Adrenal gland (tissue), 12 donors: ENCODE data around the gene ZSWIM8. TPM values are rescaled to one million over a fixed set of nuclear protein-coding genes. Genes with fewer than 3 reads are reported as not detected.

Experiments used
- DNase-seq, 7 donors: peaks; one replicate each; pipeline ENCODE4 v3.0.0-alpha.2; 2019 to 2020
- H3K27ac ChIP-seq, 5 donors: fragments of 200-600 bp; sonication (generic) in 4 of 5; 1 replicate in 3 of 5; 2 replicates in 2 of 5; pipeline versions ENCODE4 v1.5.1 to v1.8.0; 2016 to 2020; ENCODE audit warnings: mild to moderate bottlenecking in 1 of 5
- H3K27me3 ChIP-seq: fragments of 200-600 bp; 2 replicates; pipeline ENCODE4 v1.8.0; 2021
- H3K36me3 ChIP-seq, 2 donors: fragments of 200-600 bp; replicated peaks in 1 of 2; 1 replicate in 1 of 2; 2 replicates in 1 of 2; pipeline versions ENCODE4 v1.5.1 to v1.8.0; 2018 to 2022
- H3K4me1 ChIP-seq, 2 donors: fragments of 200-600 bp; replicated peaks in 1 of 2; 1 replicate in 1 of 2; 2 replicates in 1 of 2; pipeline versions ENCODE4 v1.5.1 to v1.8.0; 2018 to 2021
- H3K4me3 ChIP-seq, 4 donors: fragments of 200-600 bp; sonication (generic) in 3 of 4; one replicate each; pipeline ENCODE4 v1.5.1; 2016 to 2018
- H3K9me3 ChIP-seq, 3 donors: fragments of 200-600 bp; sonication (generic) in 1 of 3; replicated peaks in 1 of 3; 1 replicate in 2 of 3; 2 replicates in 1 of 3; pipeline versions ENCODE4 v1.5.1 to v1.8.0; 2016 to 2021
- POLR2A ChIP-seq, 2 donors: fragments of 450-650 bp; IDR thresholded peaks; one replicate each; pipeline ENCODE4 v1.6.1; 2017; ENCODE audit warnings: antibody characterized with exemption in 2 of 2, mild to moderate bottlenecking in 2 of 2, moderate library complexity in 1 of 2
- WGBS, 4 donors: extraction: QIAGEN DNeasy Blood & Tissue Kit in 2 of 4; methylation state at CpG; one replicate each; pipeline versions ENCODE4 v1.1.5 to v1.1.7; 2013 to 2017; 5-methylcytosine and 5-hydroxymethylcytosine counted together
- intact Hi-C, 2 donors: fragments of 100-400 bp; cut with DNase I; formaldehyde crosslinking; loops; one replicate each; pipeline versions ENCODE4 v1.14.1 to v1.15.0; 2022 to 2023
- polyA plus RNA-seq, 3 donors: library from polyadenylated mRNA; stranded (reverse); fragments of 200-250 nt in 2 of 3; fragments of 350-450 nt in 1 of 3; fragmentation: Illumina TruSeq in 1 of 3; extraction: RNeasy Lipid Tissue Mini Kit (QIAGEN cat#74804) in 1 of 3; gene quantifications; one replicate each; pipeline ENCODE4 v1.2.3, GENCODE V29; 2013 to 2014
- total RNA-seq, 9 donors: library from RNA; depleted of rRNA in 4 of 9; stranded (reverse); fragments of >200 nt in 4 of 9; fragments of 120-200 nt in 1 of 9; fragmentation: NEBNext Ultra II Directional in 1 of 9; extraction: Animal tissue kit (Norgen Biotek cat#: 25700) in 1 of 9; gene quantifications; one replicate each; pipeline versions ENCODE4 v1.1.0 to v1.2.4, GENCODE V29; 2013 to 2023
- TF ChIP-seq, protein P1 (sequence below), 6 experiments: fragments of 450-650 bp in 4 of 6; fragments of 200-600 bp in 2 of 6; sonication (generic) in 1 of 6; IDR thresholded peaks; 1 replicate in 5 of 6; 2 replicates in 1 of 6; pipeline versions ENCODE4 v1.5.1 to v1.8.0; 2016 to 2021; ENCODE audit warnings: antibody characterized with exemption in 6 of 6, mild to moderate bottlenecking in 2 of 6, moderate library complexity in 1 of 6
- donor health status: healthy with polysubstance abuse.
- donor health status: Bipolar disorder and iron deficiency.
- donor health status: DM: yes; HTN: yes; CAD: no.
- donor health status: DM: no; HTN: no; CAD: no.
- donor health status: DM: no; HTN: no; CAD: no.
- donor health status: DM: yes; HTN: yes; CAD: no.

ZSWIM8 gene
- total and polyA plus RNA-seq, 12 donors, result 55.7 to 714 (median 114) TPM

DNA sequence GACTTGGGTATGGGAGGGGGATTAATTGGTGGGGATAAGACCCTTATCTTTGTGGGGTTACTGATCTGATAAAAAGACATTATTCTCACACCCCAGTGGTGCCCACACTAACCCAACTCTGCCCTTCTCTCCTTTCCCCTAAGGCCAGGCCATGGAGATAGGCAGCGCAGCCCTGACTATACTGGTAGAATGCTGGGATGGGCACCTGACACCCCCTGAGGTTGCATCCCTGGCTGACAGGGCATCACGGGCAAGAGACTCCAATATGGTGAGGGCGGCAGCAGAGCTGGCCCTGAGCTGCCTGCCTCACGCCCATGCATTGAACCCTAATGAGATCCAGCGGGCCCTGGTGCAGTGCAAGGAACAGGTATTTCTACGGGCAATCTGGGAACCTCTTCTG is 12.7 kb downstream of the ZSWIM8 start:
- Histone ChIP-seq H3K27me3 (no peaks in the 10 kb centered on the region), H3K4me1 (no peaks in the 10 kb centered on the region), H3K27ac (no peak overlapping the region), H3K4me3 (no peak overlapping the region), H3K9me3 (no peaks in the 10 kb centered on the region), H3K36me3 (peaks cover 0 to 100% of the 10 kb centered on the region in 2 donors)
- DNase-seq, result peak in 1 of 7 donors; percentile 13
- 82 to 100% (median 95%) methylated on average over 1 to 6 of the region's 6 CpGs for WGBS, 4 donors
- intact Hi-C loops, result no loop called here
- no peak for TF ChIP-seq POLR2A (IDR thresholded peaks at IDR 0.05)
- TF ChIP-seq, protein P1, sequence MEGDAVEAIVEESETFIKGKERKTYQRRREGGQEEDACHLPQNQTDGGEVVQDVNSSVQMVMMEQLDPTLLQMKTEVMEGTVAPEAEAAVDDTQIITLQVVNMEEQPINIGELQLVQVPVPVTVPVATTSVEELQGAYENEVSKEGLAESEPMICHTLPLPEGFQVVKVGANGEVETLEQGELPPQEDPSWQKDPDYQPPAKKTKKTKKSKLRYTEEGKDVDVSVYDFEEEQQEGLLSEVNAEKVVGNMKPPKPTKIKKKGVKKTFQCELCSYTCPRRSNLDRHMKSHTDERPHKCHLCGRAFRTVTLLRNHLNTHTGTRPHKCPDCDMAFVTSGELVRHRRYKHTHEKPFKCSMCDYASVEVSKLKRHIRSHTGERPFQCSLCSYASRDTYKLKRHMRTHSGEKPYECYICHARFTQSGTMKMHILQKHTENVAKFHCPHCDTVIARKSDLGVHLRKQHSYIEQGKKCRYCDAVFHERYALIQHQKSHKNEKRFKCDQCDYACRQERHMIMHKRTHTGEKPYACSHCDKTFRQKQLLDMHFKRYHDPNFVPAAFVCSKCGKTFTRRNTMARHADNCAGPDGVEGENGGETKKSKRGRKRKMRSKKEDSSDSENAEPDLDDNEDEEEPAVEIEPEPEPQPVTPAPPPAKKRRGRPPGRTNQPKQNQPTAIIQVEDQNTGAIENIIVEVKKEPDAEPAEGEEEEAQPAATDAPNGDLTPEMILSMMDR (IDR thresholded peaks at IDR 0.05), result no peak

- no peak overlapping the region for H3K4me3 ChIP-seq
Observed at GRCh38 chr10:73798927-73799560, 13.6 kb downstream of the ZSWIM8 start.

GRCh38 chr10:73799899-73800559 is 14.6 kb downstream of the ZSWIM8 start:
- 71 to 82% (median 75%) methylated on average over 5 to 9 of the region's 9 CpGs for WGBS, 4 donors

More at GRCh38 chr10:73798927-73799560, 13.6 kb downstream of the ZSWIM8 start:
- peak in 1 of 7 donors; percentile 29 for DNase-seq
- peaks cover 0 to 100% of the 10 kb centered on the region in 2 donors for H3K36me3 ChIP-seq
- H3K27me3 ChIP-seq, result no peaks in the 10 kb centered on the region
- H3K9me3 ChIP-seq, result no peaks in the 10 kb centered on the region
- intact Hi-C loops, result no loop called here
- WGBS, 4 donors, result 75 to 91% (median 87%) methylated on average over 4 to 10 of the region's 10 CpGs
- TF ChIP-seq POLR2A (IDR thresholded peaks at IDR 0.05), result no peak
- TF ChIP-seq, protein P1 (IDR thresholded peaks at IDR 0.05), result no peak
- no peak overlapping the region for H3K27ac ChIP-seq
- no peaks in the 10 kb centered on the region for H3K4me1 ChIP-seq

More at GRCh38 chr10:73799899-73800559, 14.6 kb downstream of the ZSWIM8 start:
- Histone ChIP-seq H3K4me1 (no peaks in the 10 kb centered on the region), H3K9me3 (no peaks in the 10 kb centered on the region), H3K27ac (no peak overlapping the region), H3K4me3 (no peak overlapping the region), H3K27me3 (no peaks in the 10 kb centered on the region), H3K36me3 (peaks cover 0 to 100% of the 10 kb centered on the region in 2 donors)
- peak in 1 of 7 donors; percentile 28 for DNase-seq
- TF ChIP-seq, protein P1 (IDR thresholded peaks at IDR 0.05), result no peak
- no peak for TF ChIP-seq POLR2A (IDR thresholded peaks at IDR 0.05)
- intact Hi-C loops, result no loop called here
